22Rv1 (cell line): ENCODE data around the gene UNC79.
"Not testable (repeated sequence)": the region's sequence is repeated elsewhere in the genome, so short reads cannot be mapped to it uniquely, and the experiment has no call there.

Experiments
- H3K27ac ChIP-seq: fragments of 450-650 bp; 2 replicates; pipeline ENCODE4 v1.5.1; 2017
- CTCF ChIP-seq: fragments of 450-650 bp; IDR thresholded peaks from 2 replicates; pipeline ENCODE4 v1.5.1; 2017; ENCODE audit warnings: mild to moderate bottlenecking
- ZFX ChIP-seq: fragments of 450-650 bp; IDR thresholded peaks from 2 replicates; pipeline ENCODE4 v1.6.1; 2017; ENCODE audit warnings: antibody characterized with exemption, borderline replicate concordance

The UNC79 gene

GRCh38 chr14:93496856-93497741 lies 66.4 kb downstream of the UNC79 start:
- no peak for TF ChIP-seq CTCF
- no peak for TF ChIP-seq ZFX
- no peak overlapping the region for H3K27ac ChIP-seq

GRCh38 chr14:93510056-93510455 lies 79.3 kb downstream of the UNC79 start:
- no peak for TF ChIP-seq ZFX
- TF ChIP-seq CTCF = no peak

GRCh38 chr14:93511001-93511400 lies 80.3 kb downstream of the UNC79 start:
- TF ChIP-seq CTCF = no peak
- no peak for TF ChIP-seq ZFX
- H3K27ac ChIP-seq = no peak overlapping the region

More at GRCh38 chr14:93510056-93510455, 79.3 kb downstream of the UNC79 start:
- H3K27ac ChIP-seq = no peak overlapping the region

GRCh38 chr14:93520053-93520607 lies 89.4 kb downstream of the UNC79 start:
- no peak overlapping the region for H3K27ac ChIP-seq
- no peak for TF ChIP-seq ZFX
- no peak for TF ChIP-seq CTCF

- TF ChIP-seq ZFX = no peak
- no peak for TF ChIP-seq CTCF
- H3K27ac ChIP-seq = no peak overlapping the region
Observed at GRCh38 chr14:93522221-93522620, 91.5 kb downstream of the UNC79 start.

GRCh38 chr14:93525216-93525615 lies 94.5 kb downstream of the UNC79 start:
- not testable (repeated sequence) for H3K27ac ChIP-seq

- TF ChIP-seq ZFX = no peak
- TF ChIP-seq CTCF = no peak
- H3K27ac ChIP-seq = no peak overlapping the region
Observed at GRCh38 chr14:93525696-93526451, 95.1 kb downstream of the UNC79 start.
